ENCODE measurements around the gene C1orf105.
A peak's percentile ranks its signal among the peaks of the same experiment; 100 is the strongest.
"Not testable (repeated sequence)": the region's sequence is repeated elsewhere in the genome, so short reads cannot be mapped to it uniquely, and the experiment has no call there.

The C1orf105 gene

DNA sequence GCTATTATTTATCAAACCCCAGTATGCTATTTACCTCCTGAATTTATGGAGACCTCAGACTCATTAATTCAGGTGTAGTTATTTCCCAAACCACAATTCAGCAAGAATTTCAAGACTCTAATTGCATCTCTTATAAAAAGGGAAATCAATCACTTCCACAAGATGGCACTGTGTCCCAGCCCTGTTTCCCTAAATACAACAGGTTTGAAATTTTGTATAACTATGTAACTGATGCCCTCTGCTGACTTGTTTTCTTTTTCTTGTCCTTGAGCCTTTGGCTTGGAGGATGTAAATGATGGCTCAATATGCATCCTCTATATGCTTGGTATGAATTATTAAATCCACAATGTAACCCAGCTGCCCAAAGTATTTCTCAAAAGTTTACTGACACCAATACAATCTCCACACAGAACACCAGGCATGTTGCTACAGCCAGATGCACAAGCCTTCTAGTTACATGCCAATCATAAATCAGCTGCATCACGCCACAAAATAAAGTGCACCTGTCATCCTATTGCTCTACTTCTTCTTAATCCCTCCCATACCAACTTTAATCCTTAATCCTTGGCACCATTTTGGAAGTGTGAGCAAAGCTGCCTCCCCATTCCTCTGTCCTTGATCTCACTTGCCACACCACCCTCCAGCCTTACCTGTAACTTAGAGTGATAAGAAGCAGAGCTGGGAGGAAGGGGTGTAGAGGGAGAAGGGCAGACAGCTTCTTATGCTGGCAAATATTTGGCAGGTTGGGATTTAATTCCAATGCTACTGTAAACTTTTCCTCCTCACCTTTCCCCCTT is 9.0 kb downstream of the C1orf105 start:
- DNase-seq, result no peak

DNA sequence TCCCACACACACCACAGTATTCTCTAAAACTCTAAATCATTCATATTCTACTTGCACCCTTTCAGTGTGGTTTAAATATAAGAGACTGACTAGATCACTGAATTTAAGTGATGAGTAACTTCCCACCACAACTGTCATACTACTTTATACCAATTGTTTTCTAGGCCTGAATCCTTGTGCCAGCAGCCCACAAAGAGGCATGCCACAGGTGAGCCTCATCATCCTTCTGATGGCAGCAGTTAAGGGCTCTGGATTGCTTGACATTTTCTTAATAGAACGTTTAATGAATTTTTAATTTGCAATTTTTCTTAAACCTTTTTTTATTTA is 9.6 kb downstream of the C1orf105 start:
- DNase-seq, result no peak

DNA sequence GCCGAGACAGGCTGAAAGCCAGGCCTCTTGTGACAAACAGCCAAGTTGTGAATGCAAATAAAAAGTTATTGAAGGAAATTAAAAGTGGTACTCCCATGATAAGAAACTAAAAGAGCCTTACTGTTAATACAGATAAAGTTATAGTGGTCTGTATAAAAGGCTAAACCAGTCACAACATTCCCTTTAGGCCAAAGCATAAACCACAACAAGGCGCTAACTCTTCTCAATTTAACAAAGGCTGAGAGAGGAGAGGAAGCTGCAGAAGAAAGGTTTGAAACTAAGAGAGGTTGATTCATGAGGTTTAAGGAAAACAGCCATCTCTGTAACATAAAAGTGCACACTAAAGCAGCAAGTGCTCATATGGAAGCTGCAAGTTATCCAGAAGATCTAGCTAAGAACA is 10.7 kb downstream of the C1orf105 start:
- no peak for DNase-seq

DNA sequence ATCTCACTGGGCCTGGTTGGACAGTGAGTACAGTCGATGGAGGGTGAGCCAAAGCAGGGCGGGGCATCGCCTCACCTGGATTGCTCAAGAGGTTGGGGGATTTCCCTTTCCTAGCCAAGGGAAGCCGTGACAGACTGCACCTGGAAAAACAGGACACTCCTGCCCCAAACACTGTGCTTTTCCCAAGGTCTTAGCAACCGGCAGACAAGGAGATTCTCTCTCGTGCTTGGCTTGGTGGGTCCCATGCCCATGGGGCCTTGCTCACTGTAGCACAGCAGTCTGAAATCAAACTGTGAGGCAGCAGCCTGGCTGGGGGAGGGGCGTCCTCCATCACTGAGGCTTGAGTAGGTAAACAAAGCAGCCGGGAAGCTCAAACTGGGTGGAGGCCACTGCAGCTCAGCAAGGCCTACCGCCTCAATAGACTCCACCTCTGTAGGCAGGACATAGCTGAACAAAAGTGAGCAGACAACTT is 11.3 kb downstream of the C1orf105 start:
- DNase-seq, result no peak

DNA sequence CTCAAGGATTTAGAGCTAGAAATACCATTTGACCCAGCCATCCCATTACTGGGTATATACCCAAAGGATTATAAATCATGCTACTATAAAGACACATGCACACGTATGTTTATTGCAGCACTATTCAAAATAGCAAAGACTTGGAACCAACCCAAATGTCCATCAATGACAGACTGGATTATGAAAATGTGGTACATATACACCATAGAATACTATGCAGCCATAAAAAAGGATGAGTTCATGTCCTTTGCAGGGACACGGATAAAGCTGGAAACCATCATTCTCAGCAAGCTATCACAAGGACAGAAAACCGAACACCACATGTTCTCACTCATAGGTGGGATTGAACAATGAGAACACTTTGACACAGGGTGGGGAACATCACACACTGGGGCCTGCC is 16.7 kb downstream of the C1orf105 start:
- not testable (repeated sequence) for DNase-seq

DNA sequence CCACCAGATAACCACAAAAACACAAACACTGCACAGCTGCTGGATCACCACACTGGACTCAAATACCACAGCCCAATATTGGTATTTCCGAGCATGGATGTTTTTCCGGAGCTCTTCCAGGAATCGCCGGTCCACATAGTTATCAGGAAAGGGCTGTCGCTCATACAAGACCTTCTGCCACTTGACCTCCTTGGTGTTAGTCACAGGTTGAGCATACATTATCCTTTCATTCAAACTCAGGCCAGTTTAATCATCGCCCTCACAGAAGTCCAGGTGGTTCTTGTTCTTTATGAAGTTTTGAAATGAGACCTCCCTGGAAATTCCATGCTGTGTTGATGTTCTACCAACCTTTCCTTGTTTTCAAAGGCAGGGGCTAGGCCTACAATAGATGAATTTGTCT is 21.9 kb downstream of the C1orf105 start:
- no peak for DNase-seq

DNA sequence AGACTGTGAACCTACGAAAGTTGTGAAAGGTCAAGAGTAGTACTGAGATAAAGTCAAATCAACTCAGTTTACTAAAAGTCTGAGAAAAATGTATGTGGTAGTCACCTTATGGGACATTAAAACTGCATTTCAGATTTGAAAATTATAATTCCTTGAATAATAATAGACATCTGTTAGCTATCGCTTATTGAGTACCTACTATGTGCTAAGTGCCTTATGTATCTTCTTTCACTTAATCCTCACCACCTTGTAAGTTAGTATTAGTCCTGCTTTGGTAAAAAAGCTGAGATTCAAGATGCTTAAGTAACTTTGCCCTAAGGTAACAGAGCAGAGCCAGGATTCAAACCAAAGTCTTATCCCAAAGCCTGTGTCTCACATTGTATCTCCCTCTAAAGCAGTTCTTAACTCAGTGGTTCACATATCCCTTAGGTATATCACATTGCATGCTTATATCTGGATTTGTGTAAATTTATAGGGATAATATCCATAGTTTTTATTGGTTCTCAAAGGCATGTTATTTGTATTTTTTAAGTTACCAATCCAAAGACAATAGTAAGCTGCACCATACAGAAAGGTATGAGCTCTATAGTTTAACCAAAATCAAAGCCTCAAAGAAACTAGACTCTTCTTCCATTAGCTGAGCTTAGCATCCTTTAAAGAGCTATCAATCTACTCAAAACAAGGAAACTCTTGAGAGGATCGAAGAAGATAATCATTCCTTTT is 22.5 kb downstream of the C1orf105 start:
- DNase-seq, result no peak

DNA sequence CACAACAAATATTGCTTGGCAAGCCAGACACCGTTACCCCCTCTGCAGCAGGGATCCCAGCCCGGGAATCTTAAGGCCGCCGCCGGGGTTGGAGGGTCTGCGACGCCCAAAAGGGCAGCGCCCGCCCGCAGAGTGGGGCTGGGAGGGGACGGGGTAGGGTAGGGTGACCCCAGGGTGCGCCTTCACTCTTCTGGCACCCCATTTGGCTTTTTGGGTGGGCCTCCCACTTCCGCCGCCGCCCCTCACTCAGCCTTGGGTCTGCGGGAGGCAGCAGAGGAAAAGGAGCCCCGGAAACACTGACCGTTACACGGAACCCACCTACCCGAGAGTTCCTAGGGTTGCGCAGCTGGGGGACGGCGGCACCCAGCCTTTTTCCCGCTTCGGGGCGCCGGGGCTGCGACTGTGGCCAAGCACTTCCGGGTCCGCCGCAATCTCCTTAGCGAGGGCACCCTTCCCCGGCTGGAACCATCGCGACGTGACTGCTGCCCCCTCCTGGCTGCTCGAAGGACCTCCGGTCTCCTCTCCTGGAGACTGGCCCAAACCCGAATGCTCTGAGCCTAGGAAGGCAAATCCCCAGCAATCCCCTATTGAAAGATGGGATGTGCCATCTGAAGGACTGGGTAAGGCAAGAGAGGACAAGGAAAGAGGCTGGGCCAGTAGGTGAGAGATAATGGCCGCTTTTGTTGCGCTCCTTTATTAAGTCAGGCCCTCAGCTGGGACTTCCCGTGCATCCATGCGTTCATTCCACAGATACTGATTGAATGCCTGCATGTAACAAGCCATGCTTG is 23.4 kb downstream of the C1orf105 start, which contains the start of gene PIGC:
TSS of gene PIGC (minus strand) at position 404 of the 788 bp plus-strand sequence. CDS start 1,447 bp downstream, outside the sequence.
- DNase-seq, result peak; percentile 92

DNA sequence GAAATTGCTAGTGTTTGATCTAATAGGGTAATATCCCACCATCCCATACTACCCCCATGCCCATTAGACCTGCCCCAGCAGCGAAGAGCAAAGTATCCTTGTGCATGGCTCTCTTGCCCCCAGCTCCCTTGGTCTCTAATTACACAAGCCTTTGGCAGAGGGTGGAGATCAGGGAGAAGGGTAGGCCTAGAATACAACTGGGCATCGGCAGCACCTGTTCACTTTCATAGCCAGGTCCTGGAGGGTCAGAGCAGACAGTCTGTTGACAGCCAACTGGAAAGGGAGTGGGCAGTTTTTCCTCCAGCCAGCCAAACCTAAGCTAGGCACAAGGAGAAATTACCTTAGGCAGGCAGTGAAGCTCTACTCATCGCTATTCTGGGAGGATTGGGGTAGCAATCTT is 26.1 kb downstream of the C1orf105 start:
- DNase-seq, result no peak

DNA sequence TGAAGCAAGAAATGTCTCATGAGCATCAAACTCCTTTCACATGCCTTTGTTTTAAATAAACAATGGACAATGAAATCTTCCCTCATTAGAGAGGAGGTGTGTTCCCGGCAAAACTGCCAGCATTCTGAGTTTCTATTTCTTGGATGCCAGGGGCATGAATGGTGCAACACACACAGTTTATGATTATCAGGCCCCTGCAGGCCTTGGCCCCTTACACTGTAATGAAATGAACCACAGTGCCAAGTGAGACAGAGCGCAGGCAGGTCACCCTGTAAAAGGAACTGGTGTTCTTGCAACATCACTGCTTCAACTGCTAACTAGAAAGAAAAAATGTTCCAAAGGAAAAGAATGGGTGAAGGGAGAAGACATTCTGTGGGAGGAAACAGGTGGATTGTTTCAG is 27.2 kb downstream of the C1orf105 start:
- no peak for DNase-seq

DNA sequence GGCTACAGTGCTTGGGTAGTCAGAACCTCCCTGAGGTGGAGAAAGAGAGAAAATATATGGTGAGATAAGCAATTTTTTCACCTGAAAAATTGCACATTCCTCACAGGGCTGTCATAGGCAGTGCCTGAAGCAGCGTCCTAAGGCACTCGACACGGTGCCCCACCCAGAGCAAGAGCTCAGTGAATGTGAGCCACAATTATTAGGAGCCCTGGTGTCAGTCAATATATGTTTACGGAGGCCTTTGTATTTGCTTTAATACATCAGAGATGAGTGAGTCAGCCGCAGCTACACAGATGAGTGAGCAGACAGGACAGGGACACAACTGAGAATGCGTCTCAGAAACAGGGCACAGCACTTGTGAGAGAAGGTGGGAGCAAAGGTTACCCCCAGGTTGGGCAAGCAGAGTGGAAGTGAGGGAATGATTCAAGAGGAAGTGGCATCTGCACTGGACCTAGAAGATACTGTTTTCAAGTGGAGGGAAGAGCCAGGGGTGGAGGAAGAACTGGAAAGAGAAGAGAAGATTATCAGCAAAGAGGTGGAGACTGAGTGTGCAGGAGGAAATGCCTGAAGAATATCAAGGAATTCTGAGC is 28.6 kb downstream of the C1orf105 start:
- DNase-seq, result no peak

DNA sequence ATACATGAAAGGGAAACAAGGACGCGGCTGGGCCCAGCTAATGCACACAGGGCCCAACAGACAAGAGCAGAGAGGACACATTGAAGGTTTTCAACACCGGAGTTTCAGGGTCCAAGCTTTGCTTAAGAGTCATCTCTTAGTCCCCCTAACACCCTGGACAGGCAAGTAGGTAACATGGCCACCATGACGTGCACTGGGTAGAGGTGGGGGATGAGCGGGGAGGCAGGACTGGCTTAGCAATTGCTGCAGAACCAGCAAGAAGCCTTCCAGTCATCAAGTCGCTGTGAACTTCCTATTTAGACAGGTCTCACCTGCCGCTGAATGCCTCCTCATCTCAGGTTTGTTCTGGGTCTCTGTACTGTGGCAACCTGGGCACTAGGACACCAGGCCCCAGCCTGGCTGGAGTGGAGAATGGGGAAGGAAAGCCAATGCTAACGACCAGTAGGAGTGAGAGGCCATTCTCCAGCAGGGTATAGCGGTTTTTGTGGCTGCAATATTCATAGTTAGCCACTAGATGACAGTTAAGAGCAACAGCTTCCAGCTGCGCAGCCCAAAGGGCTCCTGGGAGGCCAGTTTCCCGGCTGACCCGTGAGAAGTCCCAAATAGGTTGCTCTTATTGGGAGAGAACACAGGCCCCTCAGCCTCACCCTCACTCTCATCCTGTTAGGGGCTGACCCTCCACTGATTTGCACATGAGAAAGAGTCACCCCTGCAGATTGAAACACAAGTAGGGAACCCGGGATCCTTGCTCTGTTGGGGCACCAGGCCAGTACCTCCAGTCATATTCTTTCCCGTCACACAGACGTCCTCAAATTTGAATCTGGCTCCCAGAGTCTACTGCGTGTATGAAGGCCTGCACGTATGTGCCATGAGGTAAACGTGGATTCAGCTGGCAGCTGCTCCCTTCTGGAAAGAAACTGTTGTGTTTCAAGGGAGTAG is 29.4 kb downstream of the C1orf105 start:
- peak; percentile 61 for DNase-seq

DNA sequence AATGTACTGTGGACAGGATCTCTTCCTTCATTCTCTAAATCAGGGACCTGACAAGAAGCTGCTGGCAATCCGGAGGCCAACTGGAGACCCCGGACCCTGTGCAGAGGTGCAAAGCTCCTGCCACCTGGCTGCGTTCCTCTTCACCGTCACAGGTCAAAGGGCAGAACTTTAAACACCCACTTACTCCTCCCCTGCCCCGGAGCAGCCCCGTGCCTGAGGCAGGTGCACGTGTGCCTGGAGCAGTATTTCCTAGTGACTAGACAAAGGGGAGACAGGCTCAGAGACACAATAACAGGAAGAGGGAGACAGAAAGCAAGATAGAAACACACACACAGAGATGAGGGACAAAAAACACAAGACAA is 30.0 kb downstream of the C1orf105 start:
- DNase-seq, result no peak

DNA sequence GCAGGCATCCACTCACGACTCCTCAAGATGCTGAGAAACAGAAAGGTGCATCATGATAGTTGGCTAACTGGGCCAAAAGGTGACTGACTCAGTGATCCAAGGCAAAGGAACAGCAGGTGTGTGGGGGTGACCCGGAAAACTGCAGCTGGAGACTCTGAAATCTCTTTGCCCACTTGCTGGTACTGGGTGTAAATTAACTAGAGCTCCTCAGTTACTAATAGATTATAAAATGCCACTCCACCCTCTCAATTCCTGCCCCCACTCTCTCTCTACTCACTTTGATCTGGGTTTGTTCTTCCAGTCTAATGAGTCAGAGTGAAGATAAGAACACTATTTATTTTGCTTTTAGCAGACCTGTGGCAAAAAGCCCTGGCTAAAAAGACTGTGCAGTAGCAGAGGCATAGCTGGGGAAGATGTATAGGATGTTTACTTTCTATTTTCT is 30.5 kb downstream of the C1orf105 start:
- DNase-seq, result no peak

DNA sequence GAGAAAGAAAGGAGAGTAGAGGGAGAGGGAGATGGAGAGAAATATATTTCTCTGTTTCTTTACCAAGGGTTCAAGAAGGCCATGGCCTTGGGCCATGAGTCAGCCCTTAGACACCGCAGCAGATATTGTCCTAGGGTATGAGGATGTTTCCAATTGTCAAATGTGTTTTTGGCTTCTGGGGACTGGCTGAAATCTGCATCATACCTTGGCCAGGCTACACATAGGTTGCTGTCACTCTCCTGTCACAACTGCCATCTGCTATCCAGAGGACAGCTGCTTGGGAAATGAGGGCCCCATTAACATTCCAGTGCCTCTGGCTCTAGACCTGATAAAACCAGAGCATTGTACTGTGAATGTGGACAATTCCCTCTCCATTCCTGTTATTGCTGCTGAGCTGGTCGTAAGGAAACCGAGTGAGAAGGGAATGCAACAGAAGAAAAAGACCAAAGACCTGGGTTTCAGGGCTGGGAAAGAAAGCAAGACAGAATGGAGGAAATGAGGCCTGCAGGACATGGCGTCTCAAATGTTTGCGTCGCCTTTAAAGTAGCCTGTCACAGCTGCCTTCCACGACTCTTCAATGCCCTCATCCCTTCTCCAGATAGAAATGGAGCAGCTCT is 32.2 kb downstream of the C1orf105 start:
- DNase-seq, result no peak

DNA sequence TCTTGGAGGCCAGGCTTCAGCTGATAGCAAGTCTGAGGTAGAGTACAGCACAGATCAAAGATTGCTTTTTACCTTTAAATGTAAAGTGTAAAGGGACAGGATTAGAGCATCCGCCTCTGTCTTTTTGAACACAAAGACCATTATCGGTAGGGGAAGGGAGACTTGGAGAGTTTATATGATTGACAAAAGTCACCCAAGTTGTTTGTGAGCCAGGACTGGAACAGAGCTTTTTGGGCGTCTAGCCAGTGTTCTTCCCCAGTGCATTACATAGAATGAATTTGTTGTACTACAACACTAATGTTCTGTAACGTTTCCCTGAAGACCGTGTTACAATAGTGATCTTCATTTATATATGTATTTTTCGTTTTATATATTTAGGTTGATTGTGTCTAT is 32.7 kb downstream of the C1orf105 start:
- no peak for DNase-seq

DNA sequence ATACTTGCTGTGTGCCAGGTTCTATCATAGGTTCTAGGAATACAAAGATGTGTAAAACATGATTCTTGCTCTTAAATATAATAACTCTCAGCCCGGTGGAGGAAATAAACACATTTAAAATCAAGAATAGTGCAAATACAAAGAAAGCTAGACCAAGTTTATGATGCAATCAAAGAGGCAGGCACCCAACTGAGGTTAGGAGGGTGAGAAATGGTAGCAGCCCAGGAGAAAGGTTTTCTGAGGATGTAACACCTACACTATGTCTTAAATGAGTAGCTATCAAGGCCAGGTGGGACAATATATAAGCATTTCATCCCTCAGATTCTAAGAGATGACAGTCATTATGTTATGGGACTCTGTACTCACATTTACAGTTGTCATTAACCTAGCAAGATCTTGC is 33.1 kb downstream of the C1orf105 start:
- DNase-seq, result no peak

DNA sequence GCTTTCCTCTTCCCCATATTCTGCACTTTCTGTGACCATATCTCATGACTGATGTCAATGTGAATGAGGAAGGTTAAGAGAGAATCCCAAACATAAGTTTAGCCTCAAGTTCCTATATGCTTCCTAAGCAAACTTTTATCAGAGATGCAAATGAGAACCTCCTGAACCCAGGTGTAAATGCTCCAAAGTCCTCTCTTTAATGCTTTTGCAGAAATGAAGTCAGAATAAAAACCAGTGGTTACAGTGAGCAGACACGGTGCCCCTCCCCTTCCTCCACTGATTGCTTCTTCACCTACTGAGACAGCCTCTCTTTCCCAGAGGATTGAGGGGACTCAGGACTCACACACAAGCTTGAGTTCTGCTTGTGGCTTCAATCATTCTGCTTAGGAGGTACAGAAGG is 35.0 kb downstream of the C1orf105 start:
- DNase-seq, result no peak

DNA sequence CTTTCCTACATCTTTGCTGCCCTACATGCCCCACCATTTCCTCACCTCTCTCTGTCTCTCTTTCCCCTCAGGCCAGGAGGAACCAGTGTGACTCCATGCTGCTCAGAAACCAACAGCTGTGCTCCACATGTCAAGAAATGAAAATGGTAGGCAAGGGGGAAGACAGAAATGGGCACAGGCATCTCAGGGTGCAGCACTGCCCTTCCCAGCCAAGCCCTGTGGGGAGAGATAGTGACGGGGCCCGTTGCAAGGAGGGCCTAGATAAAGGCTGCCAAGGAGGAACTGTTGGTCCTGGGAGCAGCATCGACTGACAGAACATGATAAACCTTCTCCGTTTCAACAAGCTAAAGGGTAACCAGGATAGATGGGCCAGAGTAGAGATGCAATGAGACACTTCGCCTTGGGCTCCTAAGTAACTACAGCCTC is 35.9 kb downstream of the C1orf105 start:
- no peak for DNase-seq

DNA sequence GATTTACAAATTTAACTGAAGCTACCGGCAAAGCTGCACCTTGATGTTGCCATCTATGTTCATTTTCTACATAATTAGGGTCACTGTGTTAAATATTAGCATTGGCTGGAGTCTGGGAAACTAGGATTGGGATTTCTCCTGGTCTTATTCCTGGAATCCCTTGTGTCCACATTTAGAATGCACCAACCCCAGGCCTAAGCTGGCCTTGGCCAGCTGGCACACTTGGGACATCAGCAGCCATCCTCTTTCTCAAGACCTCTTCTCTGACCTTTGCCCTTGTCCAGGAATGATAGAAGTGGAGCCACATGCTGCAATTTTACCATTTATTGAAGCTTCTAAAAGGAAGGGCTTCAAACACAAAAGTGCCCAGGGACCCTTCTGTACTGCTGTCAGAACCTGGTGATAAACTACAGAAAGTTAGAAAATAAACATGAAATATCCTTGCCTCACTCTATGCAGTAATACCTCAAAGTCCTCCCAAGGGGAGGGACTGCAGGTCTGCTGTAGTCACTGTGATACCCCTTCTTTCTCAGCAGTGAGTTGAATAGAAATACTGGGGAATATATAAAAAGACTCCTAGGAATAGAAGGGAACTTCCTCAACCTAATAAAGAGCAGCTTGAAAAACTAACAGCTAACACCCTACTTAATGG is 37.1 kb downstream of the C1orf105 start:
- no peak for DNase-seq

DNA sequence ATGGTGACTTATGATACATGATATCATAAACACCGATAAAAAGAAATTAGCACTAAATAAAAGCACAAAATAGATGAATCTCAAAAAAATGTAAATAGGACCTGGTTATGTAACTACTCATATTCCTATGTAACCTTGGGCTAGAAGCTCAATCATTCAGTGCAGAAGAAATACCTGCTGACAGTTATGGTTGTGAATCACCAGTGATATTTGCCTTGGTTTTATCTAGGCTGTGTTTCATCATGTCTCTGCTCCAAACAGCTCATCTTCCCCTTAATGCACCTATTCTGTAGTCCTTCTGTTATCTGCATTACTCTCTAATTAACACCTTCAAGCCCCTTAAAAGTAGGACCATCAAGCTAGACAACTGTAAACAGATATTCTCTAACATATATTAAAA is 39.7 kb downstream of the C1orf105 start:
- no peak for DNase-seq
